GM20000 (cell line): ENCODE results near the gene KRT16.

Experiments
- DNase-seq: peaks from one replicate; pipeline ENCODE4 v3.0.0; 2012; ENCODE audit warnings: low spot score
- CTCF ChIP-seq: IDR thresholded peaks from 2 replicates; pipeline ENCODE4 v1.5.1; 2012; ENCODE audit warnings: mild to moderate bottlenecking, control low read depth; ENCODE audit errors: extremely low read depth, missing control alignments

KRT16 gene

GRCh38 chr17:41655611-41656111, 43.1 kb upstream of the KRT16 start:
- DNase-seq, result no peak
- no peak for TF ChIP-seq CTCF

- no peak for TF ChIP-seq CTCF
- no peak for DNase-seq
These were observed 42.4 kb upstream of the KRT16 start for GRCh38 chr17:41654678-41655607.

GRCh38 chr17:41653892-41654677, 41.5 kb upstream of the KRT16 start:
- TF ChIP-seq CTCF, result no peak
- no peak for DNase-seq

GRCh38 chr17:41653421-41653820, 40.9 kb upstream of the KRT16 start:
- TF ChIP-seq CTCF, result no peak
- DNase-seq, result no peak

- no peak for TF ChIP-seq CTCF
- DNase-seq, result no peak
These were observed 39.9 kb upstream of the KRT16 start for GRCh38 chr17:41652461-41652970.

GRCh38 chr17:41651625-41652460, 39.3 kb upstream of the KRT16 start:
- DNase-seq, result no peak
- TF ChIP-seq CTCF, result no peak
